Vagina (tissue), 2 donors: ENCODE measurements around the gene RBM46. TPM values are rescaled to one million over a fixed set of nuclear protein-coding genes. Genes with fewer than 3 reads are reported as not detected.

ENCODE experiments used
- DNase-seq, 2 donors: peaks; one replicate each; pipeline ENCODE4 v3.0.0-alpha.2; 2017; ENCODE audit errors: extremely low spot score in 2 of 2
- H3K27ac ChIP-seq: fragments of 200-600 bp; sonication (generic); one replicate; pipeline ENCODE4 v1.5.1; 2019
- H3K27me3 ChIP-seq: fragments of 200-600 bp; sonication (generic); one replicate; pipeline ENCODE4 v1.5.1; 2019
- H3K36me3 ChIP-seq, 2 donors: fragments of 200-600 bp; sonication (generic); one replicate each; pipeline ENCODE4 v1.5.1; 2017 to 2019
- H3K4me1 ChIP-seq: fragments of 200-600 bp; sonication (generic); one replicate; pipeline ENCODE4 v1.5.1; 2019
- H3K4me3 ChIP-seq, 2 donors: fragments of 200-600 bp; sonication (generic); 1 replicate in 1 of 2; 2 replicates in 1 of 2; pipeline ENCODE4 v1.5.1; 2016 to 2019
- H3K9me3 ChIP-seq: fragments of 200-600 bp; sonication (generic); one replicate; pipeline ENCODE4 v1.5.1; 2019
- CTCF ChIP-seq, 3 experiments: fragments of 450-650 bp in 2 of 3; fragments of 200-600 bp in 1 of 3; sonication (generic) in 1 of 3; IDR thresholded peaks; one replicate each; pipeline ENCODE4 v1.5.1; 2017 to 2019; ENCODE audit warnings: antibody characterized with exemption in 3 of 3, mild to moderate bottlenecking in 2 of 3, moderate library complexity in 2 of 3
- POLR2A ChIP-seq, 2 donors: fragments of 450-650 bp; IDR thresholded peaks; one replicate each; pipeline ENCODE4 v1.6.1; 2017; ENCODE audit warnings: antibody characterized with exemption in 2 of 2, mild to moderate bottlenecking in 2 of 2, moderate library complexity in 2 of 2
- POLR2AphosphoS5 ChIP-seq, 2 donors: sonication (generic); formaldehyde crosslinking; IDR thresholded peaks; one replicate each; pipeline ENCODE4 v1.9.0; 2017; ENCODE audit warnings: antibody characterized with exemption in 2 of 2, mild to moderate bottlenecking in 2 of 2, low read depth in 1 of 2; ENCODE audit not compliant: insufficient read depth in 1 of 2
- intact Hi-C: fragments of 100-400 bp; cut with DNase I; formaldehyde crosslinking; loops from one replicate; pipeline ENCODE4 v1.15.1; 2023
- total RNA-seq: library from RNA; depleted of rRNA; stranded (reverse); fragments of >200 nt; gene quantifications from one replicate; pipeline ENCODE4 v1.2.3, GENCODE V29; 2016

Gene RBM46, protein sequence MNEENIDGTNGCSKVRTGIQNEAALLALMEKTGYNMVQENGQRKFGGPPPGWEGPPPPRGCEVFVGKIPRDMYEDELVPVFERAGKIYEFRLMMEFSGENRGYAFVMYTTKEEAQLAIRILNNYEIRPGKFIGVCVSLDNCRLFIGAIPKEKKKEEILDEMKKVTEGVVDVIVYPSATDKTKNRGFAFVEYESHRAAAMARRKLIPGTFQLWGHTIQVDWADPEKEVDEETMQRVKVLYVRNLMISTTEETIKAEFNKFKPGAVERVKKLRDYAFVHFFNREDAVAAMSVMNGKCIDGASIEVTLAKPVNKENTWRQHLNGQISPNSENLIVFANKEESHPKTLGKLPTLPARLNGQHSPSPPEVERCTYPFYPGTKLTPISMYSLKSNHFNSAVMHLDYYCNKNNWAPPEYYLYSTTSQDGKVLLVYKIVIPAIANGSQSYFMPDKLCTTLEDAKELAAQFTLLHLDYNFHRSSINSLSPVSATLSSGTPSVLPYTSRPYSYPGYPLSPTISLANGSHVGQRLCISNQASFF
- total RNA-seq, result not detected

DNA sequence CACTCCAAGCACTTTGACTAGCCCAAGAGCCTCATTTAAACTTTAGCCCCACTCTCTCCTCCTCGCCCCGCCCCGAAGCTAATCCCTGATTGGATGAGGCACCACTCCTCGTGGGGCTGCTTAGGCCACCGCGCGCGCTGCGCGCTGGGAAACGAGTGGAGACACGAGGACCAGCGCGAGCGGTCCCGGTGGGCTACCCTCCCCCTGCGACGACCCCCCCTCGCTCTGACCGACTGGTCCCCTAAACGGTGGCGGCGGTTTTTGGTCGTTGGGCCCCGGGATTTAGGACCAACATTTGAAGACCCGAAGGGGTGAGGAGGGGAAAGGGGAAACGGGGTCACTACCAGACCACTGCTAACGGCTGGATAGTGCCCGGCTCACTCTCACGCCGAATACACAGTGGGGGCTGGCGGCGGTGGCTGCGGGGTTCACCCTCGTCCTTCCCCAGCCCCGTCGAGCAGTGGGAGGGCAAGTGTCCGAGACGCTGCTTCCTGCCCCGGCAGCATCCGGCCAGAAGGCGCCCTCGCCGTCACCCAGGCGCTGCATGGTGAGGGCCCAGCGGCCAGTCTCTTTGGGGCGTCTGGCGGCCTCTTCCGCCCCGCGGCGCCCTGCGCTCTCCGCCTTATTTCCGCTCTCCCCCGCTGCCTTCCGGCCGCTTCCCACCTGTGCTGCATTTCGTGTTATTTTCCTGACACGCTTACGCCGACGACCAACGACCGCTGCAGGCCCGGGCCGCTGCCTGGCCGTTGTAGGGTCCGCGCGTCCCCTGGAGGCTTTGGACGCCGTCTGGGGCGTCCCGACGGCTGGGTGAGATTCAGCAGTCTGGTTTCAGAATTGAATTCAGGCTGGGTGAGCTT is at the start of gene RBM46:
TSS of gene RBM46 (plus strand) at position 147 of the 857 bp plus-strand sequence. CDS start 15,481 bp downstream, outside the sequence.
- intact Hi-C loops, result no loop called here
- no peak for DNase-seq
- TF ChIP-seq POLR2A (IDR thresholded peaks at IDR 0.05), result no peak
- no peak for TF ChIP-seq CTCF (IDR thresholded peaks at IDR 0.05)
- TF ChIP-seq POLR2AphosphoS5 (IDR thresholded peaks at IDR 0.05; ENCODE audit: insufficient read depth in 1 of 2, low read depth in 1 of 2), result no peak
- Histone ChIP-seq H3K9me3 (no peaks in the 10 kb centered on the region), H3K4me3 (no peak within 1 kb of the TSS), H3K27ac (no peak within 1 kb of the TSS), H3K4me1 (no peaks in the 10 kb centered on the region), H3K27me3 (no peaks in the 10 kb centered on the region), H3K36me3 (no peaks in the 10 kb centered on the region)

DNA sequence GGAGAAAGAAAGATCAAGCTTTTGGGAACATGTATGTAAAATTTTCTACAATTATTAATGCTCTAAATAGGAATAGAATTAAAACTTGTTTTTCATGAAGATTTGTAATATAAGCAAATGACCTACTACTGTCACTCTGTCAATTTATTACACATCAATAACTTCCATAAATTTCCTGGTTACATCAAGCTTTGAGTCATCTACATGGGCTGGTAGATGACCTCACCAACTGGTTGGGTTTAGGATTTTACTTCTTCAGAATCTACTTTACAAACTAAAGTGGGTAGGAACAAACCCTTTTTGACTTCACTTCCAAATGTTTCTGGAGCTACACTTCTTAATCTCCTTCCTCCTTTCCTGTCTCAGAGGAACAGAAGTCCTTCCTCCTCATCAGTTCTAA is 49.3 kb upstream of the RBM46 start:
- H3K27me3 ChIP-seq, result no peaks in the 10 kb centered on the region
- intact Hi-C loops, result no loop called here
- H3K9me3 ChIP-seq, result no peaks in the 10 kb centered on the region
- no peak for DNase-seq
- no peak overlapping the region for H3K27ac ChIP-seq
- no peaks in the 10 kb centered on the region for H3K36me3 ChIP-seq
- H3K4me3 ChIP-seq, result no peak overlapping the region
- H3K4me1 ChIP-seq, result no peaks in the 10 kb centered on the region
- TF ChIP-seq CTCF (IDR thresholded peaks at IDR 0.05), result no peak
- TF ChIP-seq POLR2A (IDR thresholded peaks at IDR 0.05), result no peak
- TF ChIP-seq POLR2AphosphoS5 (IDR thresholded peaks at IDR 0.05; ENCODE audit: insufficient read depth in 1 of 2, low read depth in 1 of 2), result no peak

DNA sequence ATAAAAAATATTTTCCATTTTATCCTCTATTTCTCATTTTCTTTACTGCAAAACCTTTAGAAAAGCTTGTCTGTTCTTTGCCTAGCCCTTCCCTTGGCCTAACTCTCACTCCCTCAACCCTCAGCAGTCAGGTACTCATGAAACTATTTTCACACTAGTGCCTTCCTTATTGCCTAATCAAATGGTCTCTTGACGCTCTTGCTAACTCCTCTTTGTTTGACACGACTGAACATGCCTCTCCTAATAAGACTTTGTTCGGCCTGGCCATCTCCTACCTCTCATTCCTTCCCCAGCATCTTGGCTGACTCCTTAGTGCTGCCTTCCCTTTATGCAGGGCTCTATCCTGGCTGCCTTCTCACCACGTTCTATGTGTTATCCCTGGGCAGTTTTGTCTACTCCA is 48.4 kb upstream of the RBM46 start:
- no peak for DNase-seq
- Histone ChIP-seq H3K27me3 (no peaks in the 10 kb centered on the region), H3K27ac (no peak overlapping the region), H3K4me3 (no peak overlapping the region), H3K4me1 (no peaks in the 10 kb centered on the region), H3K9me3 (no peaks in the 10 kb centered on the region), H3K36me3 (no peaks in the 10 kb centered on the region)
- TF ChIP-seq POLR2A (IDR thresholded peaks at IDR 0.05), result no peak
- no peak for TF ChIP-seq CTCF (IDR thresholded peaks at IDR 0.05)
- TF ChIP-seq POLR2AphosphoS5 (IDR thresholded peaks at IDR 0.05; ENCODE audit: insufficient read depth in 1 of 2, low read depth in 1 of 2), result no peak
- intact Hi-C loops, result no loop called here

DNA sequence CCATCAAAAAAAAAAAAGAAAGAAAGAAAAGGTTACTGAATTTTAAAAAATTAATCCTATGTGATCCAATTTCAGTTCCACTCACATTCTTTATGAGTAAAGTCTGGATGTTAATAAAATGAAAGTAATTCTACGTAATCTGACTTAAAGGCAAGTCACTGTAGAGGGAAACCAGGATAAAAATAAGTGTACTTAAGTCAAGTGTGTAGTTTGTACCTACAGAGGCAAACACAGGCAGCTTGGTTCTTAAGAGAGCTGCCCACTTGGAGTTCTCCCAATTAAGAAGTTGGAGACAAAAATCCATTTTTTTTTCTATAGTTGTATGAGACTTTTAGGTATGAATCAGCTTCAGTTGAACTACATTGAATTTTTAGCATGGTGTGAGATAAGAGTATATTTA is 44.3 kb upstream of the RBM46 start:
- no peak for TF ChIP-seq POLR2A (IDR thresholded peaks at IDR 0.05)
- no peak for TF ChIP-seq CTCF (IDR thresholded peaks at IDR 0.05)
- no peak for TF ChIP-seq POLR2AphosphoS5 (IDR thresholded peaks at IDR 0.05; ENCODE audit: insufficient read depth in 1 of 2, low read depth in 1 of 2)
- Histone ChIP-seq H3K27me3 (no peaks in the 10 kb centered on the region), H3K4me3 (no peak overlapping the region), H3K36me3 (no peaks in the 10 kb centered on the region), H3K9me3 (no peaks in the 10 kb centered on the region), H3K27ac (no peak overlapping the region), H3K4me1 (peaks cover 3% of the 10 kb centered on the region)
- DNase-seq, result no peak
- intact Hi-C loops, result no loop called here
